H9 (cell line): ENCODE data around the gene PTTG1. TPM values are rescaled to one million over a fixed set of nuclear protein-coding genes. Genes with fewer than 3 reads are reported as not detected.

Experiments
- DNase-seq: peaks from one replicate; pipeline ENCODE4 v3.0.0-alpha.2; 2017
- H2AFZ ChIP-seq: one replicate; pipeline ENCODE4 v1.6.1; 2013; ENCODE audit warnings: mild to moderate bottlenecking, low read length, control low read depth, moderate library complexity
- H2AK5ac ChIP-seq: 2 replicates; pipeline ENCODE4 v1.6.1; 2013; ENCODE audit warnings: low read length, control low read depth, mixed read lengths; ENCODE audit not compliant: insufficient read length
- H2BK120ac ChIP-seq: one replicate; pipeline ENCODE4 v1.6.1; 2013; ENCODE audit warnings: low read depth, mild to moderate bottlenecking, low read length, control low read depth, inconsistent platforms; ENCODE audit not compliant: poor library complexity, severe bottlenecking
- H2BK12ac ChIP-seq: 2 replicates; pipeline ENCODE4 v1.6.1; 2013; ENCODE audit warnings: low read length, control low read depth, mixed read lengths, low read depth; ENCODE audit not compliant: insufficient read length
- H2BK15ac ChIP-seq: 2 replicates; pipeline ENCODE4 v1.6.1; 2013; ENCODE audit warnings: low read depth, low read length, control low read depth
- H2BK20ac ChIP-seq: one replicate; pipeline ENCODE4 v1.6.1; 2013; ENCODE audit warnings: low read depth, mild to moderate bottlenecking, low read length, control low read depth, inconsistent platforms; ENCODE audit not compliant: poor library complexity, severe bottlenecking
- H2BK5ac ChIP-seq: 2 replicates; pipeline ENCODE4 v1.6.1; 2013; ENCODE audit warnings: low read length, control low read depth, mixed read lengths; ENCODE audit not compliant: insufficient read length
- H3K14ac ChIP-seq: 2 replicates; pipeline ENCODE4 v1.6.1; 2013; ENCODE audit warnings: low read length, control low read depth; ENCODE audit not compliant: insufficient read depth
- H3K18ac ChIP-seq: 2 replicates; pipeline ENCODE4 v1.6.1; 2013; ENCODE audit warnings: low read depth, mild to moderate bottlenecking, mixed read lengths, low read length, control low read depth; ENCODE audit not compliant: insufficient read length
- H3K23ac ChIP-seq: 2 replicates; pipeline ENCODE4 v1.6.1; 2013; ENCODE audit warnings: low read length, control low read depth, mixed read lengths, low read depth; ENCODE audit not compliant: insufficient read length
- H3K23me2 ChIP-seq: 2 replicates; pipeline ENCODE4 v1.6.1; 2013; ENCODE audit warnings: low read depth, mild to moderate bottlenecking, mixed read lengths, low read length, control low read depth; ENCODE audit not compliant: insufficient read length, poor library complexity, severe bottlenecking
- H3K27ac ChIP-seq: 2 replicates; pipeline ENCODE4 v1.5.1; 2013; ENCODE audit warnings: low read length, control low read depth, mixed read lengths, low read depth; ENCODE audit not compliant: insufficient read length
- H3K27me3 ChIP-seq: 2 replicates; pipeline ENCODE4 v1.6.1; 2013; ENCODE audit warnings: low read length, control low read depth, inconsistent platforms; ENCODE audit not compliant: insufficient read depth
- H3K4ac ChIP-seq: 2 replicates; pipeline ENCODE4 v1.6.1; 2013; ENCODE audit warnings: low read depth, mild to moderate bottlenecking, control low read depth, inconsistent platforms, low read length, moderate library complexity
- H3K4me1 ChIP-seq: 2 replicates; pipeline ENCODE4 v1.6.1; 2013; ENCODE audit warnings: low read length, control low read depth, inconsistent platforms; ENCODE audit not compliant: insufficient read depth
- H3K4me2 ChIP-seq: 2 replicates; pipeline ENCODE4 v1.6.1; 2013; ENCODE audit warnings: low read length, control low read depth, mixed read lengths; ENCODE audit not compliant: insufficient read length, insufficient read depth
- H3K56ac ChIP-seq: 2 replicates; pipeline ENCODE4 v1.6.1; 2013; ENCODE audit warnings: low read depth, mild to moderate bottlenecking, mixed read lengths, low read length, control low read depth; ENCODE audit not compliant: insufficient read length
- H3K79me1 ChIP-seq: 2 replicates; pipeline ENCODE4 v1.6.1; 2013; ENCODE audit warnings: low read depth, mild to moderate bottlenecking, moderate library complexity, low read length, control low read depth, inconsistent platforms; ENCODE audit not compliant: insufficient read depth, poor library complexity, severe bottlenecking
- H3K79me2 ChIP-seq: 2 replicates; pipeline ENCODE4 v1.6.1; 2013; ENCODE audit warnings: low read length, control low read depth, inconsistent platforms; ENCODE audit not compliant: insufficient read depth
- H3K9ac ChIP-seq: 2 replicates; pipeline ENCODE4 v1.6.1; 2013; ENCODE audit warnings: low read length, control low read depth, mixed read lengths; ENCODE audit not compliant: insufficient read length; ENCODE audit errors: extremely low read depth
- H3K9me3 ChIP-seq: one replicate; pipeline ENCODE4 v1.6.1; 2013; ENCODE audit warnings: low read depth, low read length, inconsistent platforms; ENCODE audit not compliant: control insufficient read depth
- H3T11ph ChIP-seq: one replicate; pipeline ENCODE4 v1.6.1; 2013; ENCODE audit warnings: mild to moderate bottlenecking, low read length, control low read depth, inconsistent platforms
- H4K20me1 ChIP-seq: one replicate; pipeline ENCODE4 v1.6.1; 2013; ENCODE audit not compliant: control insufficient read depth, insufficient read length, insufficient read depth
- H4K5ac ChIP-seq: 2 replicates; pipeline ENCODE4 v1.6.1; 2013; ENCODE audit warnings: low read depth, mild to moderate bottlenecking, mixed read lengths, low read length, control low read depth; ENCODE audit not compliant: insufficient read length
- H4K8ac ChIP-seq: replicated peaks from 2 replicates; pipeline ENCODE4 v1.6.1; 2013; ENCODE audit warnings: low read length, control low read depth, mixed read lengths, low read depth; ENCODE audit not compliant: insufficient read length
- H4K91ac ChIP-seq: 2 replicates; pipeline ENCODE4 v1.6.1; 2013; ENCODE audit warnings: low read depth, mild to moderate bottlenecking, moderate library complexity, mixed read lengths, low read length, control low read depth; ENCODE audit not compliant: insufficient read length
- H3K27ac Mint-ChIP-seq, 3 experiments: 2 replicates in 2 of 3; 3 replicates in 1 of 3; pipeline ENCODE4 v1.8.0; 2020 to 2021; ENCODE audit warnings: mixed read lengths in 3 of 3, mild to moderate bottlenecking in 1 of 3, moderate library complexity in 1 of 3
- H3K27me3 Mint-ChIP-seq: 2 replicates; pipeline ENCODE4 v1.8.0; 2021; ENCODE audit warnings: low read depth, mild to moderate bottlenecking, moderate library complexity, mixed read lengths
- H3K36me3 Mint-ChIP-seq, 3 experiments: 2 replicates in 2 of 3; 3 replicates in 1 of 3; pipeline ENCODE4 v1.8.0; 2020 to 2021; ENCODE audit warnings: low read depth in 3 of 3, mixed read lengths in 3 of 3; ENCODE audit not compliant: insufficient read depth in 1 of 3
- H3K4me1 Mint-ChIP-seq, 2 experiments: 2 replicates each; pipeline ENCODE4 v1.8.0; 2020; ENCODE audit warnings: mixed read lengths in 2 of 2
- H3K4me3 Mint-ChIP-seq, 2 experiments: 2 replicates in 1 of 2; 3 replicates in 1 of 2; pipeline ENCODE4 v1.8.0; 2020 to 2021; ENCODE audit warnings: mild to moderate bottlenecking in 2 of 2, mixed read lengths in 2 of 2, moderate library complexity in 1 of 2
- H3K9me3 Mint-ChIP-seq, 2 experiments: 2 replicates in 1 of 2; 3 replicates in 1 of 2; pipeline ENCODE4 v1.8.0; 2020; ENCODE audit warnings: mild to moderate bottlenecking in 2 of 2, mixed read lengths in 2 of 2, moderate library complexity in 1 of 2
- WGBS: extraction: QIAGEN DNeasy Blood & Tissue Kit; methylation state at CpG from one replicate; pipeline ENCODE4 v1.1.7; 2013; ENCODE audit warnings: missing lambda C conversion rate, low lambda C conversion rate, mixed read lengths; ENCODE audit not compliant: insufficient read length; ENCODE audit errors: extremely low coverage; 5-methylcytosine and 5-hydroxymethylcytosine counted together
- total RNA-seq: library from RNA; stranded (reverse); gene quantifications from 2 replicates; pipeline ENCODE4 v1.2.1, GENCODE V29; 2021
- TF ChIP-seq, protein P1 (sequence below): fragments of 200-600 bp; sonication (generic); conservative IDR thresholded peaks from 3 replicates; pipeline ENCODE4 v1.8.0; 2021; ENCODE audit warnings: antibody characterized with exemption, mild to moderate bottlenecking

The PTTG1 gene
- total RNA-seq, 1 experiment from 2014 or later, result 279 TPM

DNA sequence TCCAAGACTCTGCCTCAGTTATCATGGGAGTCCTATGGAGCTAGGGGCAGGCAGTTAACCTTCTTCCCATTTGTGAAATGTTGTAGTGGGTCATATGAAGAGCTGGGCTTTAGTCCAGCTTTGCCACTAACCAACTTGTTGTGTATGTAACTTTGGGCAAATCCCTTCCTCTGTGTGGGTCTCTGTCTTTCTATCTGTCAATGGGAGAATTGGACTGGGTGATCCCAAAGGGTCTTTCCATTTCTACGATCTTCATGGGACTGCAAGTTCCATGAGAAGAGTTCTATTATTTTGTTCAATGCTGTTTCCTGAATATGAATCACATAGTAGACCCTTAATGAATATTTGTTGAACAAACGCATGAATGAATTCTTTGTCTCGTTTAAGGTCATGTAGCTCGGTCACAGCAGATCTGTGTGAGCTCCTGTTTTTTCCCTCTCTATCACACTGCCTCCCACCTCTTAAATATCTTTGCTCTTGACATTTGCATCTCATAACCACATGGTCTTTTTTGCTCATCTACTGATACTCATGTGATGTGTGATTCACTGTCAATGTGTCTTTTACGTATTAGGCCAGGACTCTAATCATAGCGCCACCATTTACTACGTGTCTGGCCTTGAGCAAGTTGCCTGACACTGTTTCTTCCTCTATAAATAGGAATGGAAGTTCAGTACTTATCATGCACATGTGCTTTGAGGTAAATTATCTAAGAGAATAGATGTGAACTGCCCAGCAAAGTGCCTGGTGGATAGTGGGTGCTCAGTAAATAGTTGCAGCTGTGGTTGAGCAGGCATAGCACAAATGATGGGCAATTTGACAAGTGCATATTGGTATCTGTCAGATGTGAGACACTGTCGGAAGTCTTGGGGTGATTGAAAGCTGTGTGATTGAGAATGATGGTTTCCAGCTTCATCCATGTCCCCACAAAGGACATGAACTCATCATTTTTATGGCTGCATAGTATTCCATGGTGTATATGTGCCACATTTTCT lies 37.4 kb downstream of the PTTG1 start:
- H3K36me3 Mint-ChIP-seq, result peaks cover 0 to 5% (median 2%) of the 10 kb centered on the region in 3 experiments; a peak in 2 of 7 replicates
- H3K18ac ChIP-seq, result no peak overlapping the region
- no peak overlapping the region for H3K27ac Mint-ChIP-seq

More for the DNA sequence above, 37.4 kb downstream of the PTTG1 start:
- H3K27me3 ChIP-seq, result no peaks in the 10 kb centered on the region
- H4K20me1 ChIP-seq, result no peaks in the 10 kb centered on the region
- H3K23me2 ChIP-seq, result no peaks in the 10 kb centered on the region
- no peak overlapping the region for H3K14ac ChIP-seq
- H3K27ac ChIP-seq, result no peak overlapping the region
- H2BK120ac ChIP-seq, result no peak overlapping the region
- H3K9me3 ChIP-seq, result no peaks in the 10 kb centered on the region
- no peaks in the 10 kb centered on the region for H3K79me1 ChIP-seq
- DNase-seq, result no peak
- no peak overlapping the region for H3K56ac ChIP-seq
- H4K8ac ChIP-seq, result no peak overlapping the region
- H2BK5ac ChIP-seq, result no peak overlapping the region
- H4K5ac ChIP-seq, result no peak overlapping the region
- H2BK12ac ChIP-seq, result no peak overlapping the region
- no peak overlapping the region for H3K23ac ChIP-seq
- H3K79me2 ChIP-seq, result no peaks in the 10 kb centered on the region
- TF ChIP-seq, protein P1, sequence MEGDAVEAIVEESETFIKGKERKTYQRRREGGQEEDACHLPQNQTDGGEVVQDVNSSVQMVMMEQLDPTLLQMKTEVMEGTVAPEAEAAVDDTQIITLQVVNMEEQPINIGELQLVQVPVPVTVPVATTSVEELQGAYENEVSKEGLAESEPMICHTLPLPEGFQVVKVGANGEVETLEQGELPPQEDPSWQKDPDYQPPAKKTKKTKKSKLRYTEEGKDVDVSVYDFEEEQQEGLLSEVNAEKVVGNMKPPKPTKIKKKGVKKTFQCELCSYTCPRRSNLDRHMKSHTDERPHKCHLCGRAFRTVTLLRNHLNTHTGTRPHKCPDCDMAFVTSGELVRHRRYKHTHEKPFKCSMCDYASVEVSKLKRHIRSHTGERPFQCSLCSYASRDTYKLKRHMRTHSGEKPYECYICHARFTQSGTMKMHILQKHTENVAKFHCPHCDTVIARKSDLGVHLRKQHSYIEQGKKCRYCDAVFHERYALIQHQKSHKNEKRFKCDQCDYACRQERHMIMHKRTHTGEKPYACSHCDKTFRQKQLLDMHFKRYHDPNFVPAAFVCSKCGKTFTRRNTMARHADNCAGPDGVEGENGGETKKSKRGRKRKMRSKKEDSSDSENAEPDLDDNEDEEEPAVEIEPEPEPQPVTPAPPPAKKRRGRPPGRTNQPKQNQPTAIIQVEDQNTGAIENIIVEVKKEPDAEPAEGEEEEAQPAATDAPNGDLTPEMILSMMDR, result no peak
- H2AK5ac ChIP-seq, result no peak overlapping the region
- H4K91ac ChIP-seq, result no peak overlapping the region
- no peak overlapping the region for H3K4me2 ChIP-seq
- H3K4me1 Mint-ChIP-seq, result peaks cover 0 to 4% of the 10 kb centered on the region in 2 experiments; a peak in 1 of 4 replicates
- H3K4me1 ChIP-seq, result no peaks in the 10 kb centered on the region
- no peak overlapping the region for H2BK15ac ChIP-seq
- no CpG with 5 or more reads among the region's 8 CpGs for WGBS
- H3K4me3 Mint-ChIP-seq, result no peak overlapping the region
- H3K9ac ChIP-seq, result no peak overlapping the region
- H3T11ph ChIP-seq, result no peak overlapping the region
- no peaks in the 10 kb centered on the region for H3K27me3 Mint-ChIP-seq
- no peak overlapping the region for H2AFZ ChIP-seq
- H2BK20ac ChIP-seq, result no peak overlapping the region
- H3K9me3 Mint-ChIP-seq, result peaks cover 4 to 9% of the 10 kb centered on the region in 2 experiments; a peak in 3 of 5 replicates
- H3K4ac ChIP-seq, result no peak overlapping the region
